Activated CD4-positive, alpha-beta T cell treated with anti-CD3 and anti-CD28 coated beads, Interleukin-2, Interleukin-4, amounts not matched to agents 100 ng/mL and 50 ng/mL, durations not matched to agents 16 hours and 8 hours (primary cell): Measurements from ENCODE around the gene SLC5A2.
"Not testable (repeated sequence)": the region's sequence is repeated elsewhere in the genome, so short reads cannot be mapped to it uniquely, and the experiment has no call there.

ENCODE experiments used
- DNase-seq: peaks from one replicate; pipeline ENCODE4 v3.0.0-alpha.2; 2020; ENCODE audit warnings: low spot score

Gene SLC5A2

GRCh38 chr16:31498493-31498892 is 15.6 kb downstream of the SLC5A2 start:
- DNase-seq, result no peak

GRCh38 chr16:31499928-31500327 is 17.0 kb downstream of the SLC5A2 start:
- no peak for DNase-seq

GRCh38 chr16:31501226-31501965 is 18.5 kb downstream of the SLC5A2 start:
- no peak for DNase-seq

GRCh38 chr16:31501966-31502348 is 19.0 kb downstream of the SLC5A2 start:
- DNase-seq, result no peak

- DNase-seq, result no peak
These were observed 20.1 kb downstream of the SLC5A2 start for GRCh38 chr16:31502981-31503380.

- DNase-seq, result not testable (repeated sequence)
These were observed 20.6 kb downstream of the SLC5A2 start for GRCh38 chr16:31503555-31503954.

GRCh38 chr16:31504159-31504558 is 21.2 kb downstream of the SLC5A2 start:
- no peak for DNase-seq

GRCh38 chr16:31505483-31505882 is 22.6 kb downstream of the SLC5A2 start:
- DNase-seq, result peak; percentile 78

- DNase-seq, result no peak
These were observed 24.6 kb downstream of the SLC5A2 start for GRCh38 chr16:31507617-31507928.

- DNase-seq, result peak; percentile 89
These were observed 25.2 kb downstream of the SLC5A2 start, which contains the start of gene RUSF1 for GRCh38 chr16:31507929-31508705. Gene RUSF1, minus strand, starts transcription at chr16:31508391. Its CDS starts 18 bp downstream, at chr16:31508373.

- DNase-seq, result no peak
These were observed 25.8 kb downstream of the SLC5A2 start for GRCh38 chr16:31508706-31509195.

- no peak for DNase-seq
These were observed 30.2 kb downstream of the SLC5A2 start for GRCh38 chr16:31513126-31513525.

- DNase-seq, result no peak
These were observed 31.0 kb downstream of the SLC5A2 start for GRCh38 chr16:31513884-31514283.

- no peak for DNase-seq
These were observed 35.0 kb downstream of the SLC5A2 start for GRCh38 chr16:31517800-31518402.

- DNase-seq, result no peak
These were observed 37.0 kb downstream of the SLC5A2 start for GRCh38 chr16:31519759-31520431.

GRCh38 chr16:31521368-31521767 is 38.4 kb downstream of the SLC5A2 start:
- no peak for DNase-seq

- DNase-seq, result no peak
These were observed 39.1 kb downstream of the SLC5A2 start for GRCh38 chr16:31522071-31522470.

GRCh38 chr16:31523768-31524167 is 40.8 kb downstream of the SLC5A2 start:
- DNase-seq, result not testable (repeated sequence)

- DNase-seq, result no peak
These were observed 42.2 kb downstream of the SLC5A2 start for GRCh38 chr16:31525113-31525512.

GRCh38 chr16:31527734-31528274 is 44.9 kb downstream of the SLC5A2 start, which contains the start of gene AHSP:
Gene AHSP, plus strand, starts transcription at chr16:31527900. Its CDS starts 240 bp downstream, at chr16:31528140.
- no peak for DNase-seq

- no peak for DNase-seq
These were observed 45.7 kb downstream of the SLC5A2 start for GRCh38 chr16:31528523-31529107.
